MCF 10A (cell line): Measurements from ENCODE around the gene MAP3K8. TPM values are rescaled to one million over a fixed set of nuclear protein-coding genes. Genes with fewer than 3 reads are reported as not detected.
A peak's percentile ranks its signal among the peaks of the same experiment; 100 is the strongest.

Source experiments
- Bru-seq: library from RNA; stranded (reverse); fragments of 400-500 nt; gene quantifications from one replicate; lab custom pipeline; 2021; lab: Mats Ljungman, UMichigan
- BruChase-seq, 2 experiments: library from RNA; stranded (reverse); fragments of 400-500 nt; gene quantifications; one replicate each; lab custom pipeline; 2021; lab: Mats Ljungman, UMichigan
- BruUV-seq: library from RNA; stranded (reverse); fragments of 400-500 nt; replicated peaks from 2 replicates; lab custom pipeline; 2021; lab: Mats Ljungman, UMichigan
- CTCF ChIA-PET: fragments of 300-600 bp; sonication (Branson Sonifier 250); formaldehyde crosslinking; extraction: SDS; loops from one replicate; lab custom pipeline; 2021; ENCODE audit warnings: antibody characterized with exemption, inconsistent platforms; lab: Yijun Ruan, JAX
- POLR2A ChIA-PET: fragments of 300-600, 350-650 bp; sonication (Branson Sonifier 250); formaldehyde crosslinking; extraction: SDS; loops from one replicate; lab custom pipeline; 2020; ENCODE audit warnings: antibody characterized with exemption, inconsistent platforms; lab: Yijun Ruan, JAX
- DNase-seq: peaks from one replicate; pipeline ENCODE4 v3.0.0-alpha.2; 2018; ENCODE audit not compliant: unreplicated experiment
- H3K27ac Mint-ChIP-seq: one replicate; pipeline ENCODE4 v1.8.0; 2022; ENCODE audit warnings: mild to moderate bottlenecking, low read depth, mixed read lengths; ENCODE audit not compliant: unreplicated experiment
- H3K27me3 Mint-ChIP-seq: one replicate; pipeline ENCODE4 v1.8.0; 2022; ENCODE audit warnings: mixed read lengths; ENCODE audit not compliant: insufficient read depth, unreplicated experiment
- H3K36me3 Mint-ChIP-seq: one replicate; pipeline ENCODE4 v1.8.0; 2022; ENCODE audit warnings: mild to moderate bottlenecking, moderate library complexity, mixed read lengths; ENCODE audit not compliant: insufficient read depth, unreplicated experiment
- H3K4me1 Mint-ChIP-seq: one replicate; pipeline ENCODE4 v1.8.0; 2022; ENCODE audit warnings: mixed read lengths; ENCODE audit not compliant: insufficient read depth, unreplicated experiment
- H3K4me3 Mint-ChIP-seq: one replicate; pipeline ENCODE4 v1.8.0; 2022; ENCODE audit warnings: mild to moderate bottlenecking, moderate library complexity, mixed read lengths; ENCODE audit not compliant: unreplicated experiment
- H3K9me3 Mint-ChIP-seq: one replicate; pipeline ENCODE4 v1.8.0; 2022; ENCODE audit warnings: mixed read lengths; ENCODE audit not compliant: unreplicated experiment
- CTCF ChIP-seq: fragments of 200-600 bp; IDR thresholded peaks from one replicate; pipeline ENCODE4 v1.8.0; 2022; ENCODE audit warnings: antibody characterized with exemption, mild to moderate bottlenecking; ENCODE audit not compliant: unreplicated experiment
- intact Hi-C: fragments of 100-400 bp; cut with micrococcal nuclease; formaldehyde crosslinking; loops from 2 replicates; pipeline ENCODE4 v1.14.1; 2022
- long read RNA-seq: library from polyadenylated mRNA; stranded (forward); transcript quantifications from one replicate; pipeline ENCODE4 v2.0.0, GENCODE V29; 2022
- total RNA-seq: library from RNA; stranded (reverse); gene quantifications from 2 replicates; pipeline ENCODE4 v1.2.3, GENCODE V29; 2022

MAP3K8 gene
- total RNA-seq (1.5 and 2.2 TPM in 2 replicates), Bru-seq, nascent RNA (percentile 58 among the genes with signal in this experiment), BruChase-seq, experiment 1, labeled RNA remaining after a 6-hour chase (percentile 53 among the genes with signal in this experiment), BruChase-seq, experiment 2, labeled RNA remaining after a 2-hour chase (percentile 43 among the genes with signal in this experiment)
- long read RNA-seq, partial matches to known transcripts = 2 of 3 reads
- long read RNA-seq, other reads (novel, unspliced or antisense) = 1 of 3 reads

DNA sequence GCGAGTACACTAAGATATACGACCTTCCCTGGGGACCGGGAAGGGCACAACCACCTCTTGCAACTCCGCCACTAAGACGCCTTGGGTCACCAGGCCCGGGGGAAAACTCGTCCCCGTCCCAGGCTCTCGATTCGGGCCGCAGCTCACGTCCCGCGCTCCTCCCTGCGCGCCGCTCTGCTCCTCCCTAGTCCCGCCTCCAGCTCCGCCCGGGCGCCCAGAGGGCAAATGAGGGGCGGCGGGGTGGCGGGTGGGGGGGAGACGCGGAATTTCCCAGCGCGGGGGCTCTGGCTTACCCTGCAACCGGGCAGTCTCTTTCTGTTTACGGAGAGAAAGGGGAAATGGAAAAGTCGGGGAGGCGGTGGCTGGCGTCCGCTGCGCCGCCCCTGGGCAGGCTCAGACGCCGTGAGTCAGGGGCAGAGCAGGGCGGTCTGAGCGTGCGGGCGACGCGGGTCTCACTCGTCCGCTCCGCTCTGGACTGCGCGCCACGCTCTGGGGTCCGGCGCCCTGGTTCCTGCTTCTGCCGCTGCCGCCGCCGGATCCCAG lies at the start of gene MAP3K8:
Gene MAP3K8 (plus strand): TSS at position 455 of the 543 bp plus-strand sequence. CDS start 4,755 bp downstream, outside the sequence.
- no peak for TF ChIP-seq CTCF
- ChIA-PET CTCF (no interaction called here), POLR2A (interaction anchor here (0.7 to 9.2 kb wide), 9 partner anchors 10 to 60 kb away, joined by 3 to 95 read pairs (median 6); no protein-coding TSS in a partner anchor)
- Mint-ChIP-seq H3K27me3 (no peaks in the 10 kb centered on the region), H3K4me3 (peak within 1 kb of the TSS; percentile 82), H3K4me1 (peaks cover 35% of the 10 kb centered on the region), H3K9me3 (no peaks in the 10 kb centered on the region), H3K27ac (peak within 1 kb of the TSS; percentile 75), H3K36me3 (peaks cover 28% of the 10 kb centered on the region)
- no TSS peak for BruUV-seq
- intact Hi-C loops = loop anchor here (5.0 kb wide), 1 partner anchor 98 kb away; no protein-coding TSS in a partner anchor
- DNase-seq = peak; percentile 86

GRCh38 chr10:30384701-30385201 lies 49.2 kb upstream of the MAP3K8 start:
- Mint-ChIP-seq H3K9me3 (peaks cover 6% of the 10 kb centered on the region), H3K4me3 (no peak overlapping the region), H3K4me1 (peaks cover 26% of the 10 kb centered on the region), H3K36me3 (peaks cover 5% of the 10 kb centered on the region), H3K27ac (no peak overlapping the region), H3K27me3 (peaks cover 15% of the 10 kb centered on the region)
- BruUV-seq = no TSS peak
- intact Hi-C loops = no loop called here
- TF ChIP-seq CTCF = peak; percentile 46
- DNase-seq = peak; percentile 76
- CTCF ChIA-PET = interaction anchor here (0.5 to 2.3 kb wide), 11 partner anchors 16 to 458 kb away, joined by 3 to 11 read pairs (median 3); no protein-coding TSS in a partner anchor
- POLR2A ChIA-PET = interaction anchor here (0.6 to 1.0 kb wide), 2 partner anchors 25 to 179 kb away, joined by 3 read pairs; no protein-coding TSS in a partner anchor

DNA sequence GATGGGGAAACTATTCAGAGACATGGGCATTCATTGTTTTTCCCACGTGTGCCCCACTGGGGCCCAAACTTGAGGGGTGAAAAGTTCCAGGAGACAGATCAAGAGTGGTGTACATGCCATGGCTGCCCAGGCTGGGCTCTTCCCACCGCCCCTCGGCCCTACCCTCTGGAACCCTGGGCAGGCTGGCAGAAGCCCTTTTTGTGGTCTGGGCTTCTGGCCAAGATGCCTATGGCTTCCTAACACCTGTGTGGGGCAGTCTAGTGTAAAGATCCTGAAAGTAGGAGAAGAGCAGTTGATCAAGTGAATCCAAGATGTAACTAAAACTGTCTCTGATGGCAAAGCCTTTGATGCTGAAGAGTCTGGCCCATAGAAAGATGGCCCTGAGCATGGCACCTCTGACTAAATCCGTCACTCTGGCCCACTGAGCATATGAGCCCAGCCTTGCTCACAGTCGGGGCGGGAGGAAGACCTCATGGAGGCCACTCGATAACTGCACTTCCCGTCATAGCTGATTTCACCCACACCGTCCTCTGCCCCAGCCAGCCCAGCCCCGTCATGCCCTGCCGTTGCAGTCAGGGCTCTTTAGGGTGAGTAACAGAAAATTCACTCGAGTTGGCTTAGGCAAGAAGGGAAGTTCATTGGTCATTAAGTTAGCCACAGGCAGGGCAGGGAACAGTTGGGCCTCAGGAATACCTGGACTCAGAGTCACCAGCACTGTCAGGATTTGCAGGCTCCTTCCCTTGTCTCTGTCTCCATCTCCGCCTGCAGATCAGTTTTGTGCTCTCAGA lies 47.0 kb upstream of the MAP3K8 start:
- TF ChIP-seq CTCF = no peak
- Mint-ChIP-seq H3K27me3 (no peaks in the 10 kb centered on the region), H3K36me3 (peaks cover 5% of the 10 kb centered on the region), H3K4me1 (peaks cover 26% of the 10 kb centered on the region), H3K27ac (peak overlapping the region; percentile 76), H3K9me3 (peaks cover 6% of the 10 kb centered on the region), H3K4me3 (peak overlapping the region; percentile 24)
- intact Hi-C loops = loop anchor here (1.0 to 2.0 kb wide), 3 partner anchors 27 to 389 kb away; no protein-coding TSS in a partner anchor
- ChIA-PET CTCF (interaction anchor here (0.6 to 9.7 kb wide), 2 partner anchors 206 to 353 kb away, joined by 3 to 77 read pairs; no protein-coding TSS in a partner anchor), POLR2A (interaction anchor here (0.6 to 0.9 kb wide), 2 partner anchors 9 to 136 kb away, joined by 3 to 4 read pairs; no protein-coding TSS in a partner anchor)
- DNase-seq = peak; percentile 73
- BruUV-seq = no TSS peak
